SHP77 treated with DMSO at 0.1 percent for 48 hours (cell line): Measurements from ENCODE around the gene COX7A2.
A peak's percentile ranks its signal among the peaks of the same experiment; 100 is the strongest.

Source experiments
- DNase-seq: peaks from one replicate; lab custom pipeline; 2025; lab: John Stamatoyannopoulos, UW

Gene COX7A2

DNA sequence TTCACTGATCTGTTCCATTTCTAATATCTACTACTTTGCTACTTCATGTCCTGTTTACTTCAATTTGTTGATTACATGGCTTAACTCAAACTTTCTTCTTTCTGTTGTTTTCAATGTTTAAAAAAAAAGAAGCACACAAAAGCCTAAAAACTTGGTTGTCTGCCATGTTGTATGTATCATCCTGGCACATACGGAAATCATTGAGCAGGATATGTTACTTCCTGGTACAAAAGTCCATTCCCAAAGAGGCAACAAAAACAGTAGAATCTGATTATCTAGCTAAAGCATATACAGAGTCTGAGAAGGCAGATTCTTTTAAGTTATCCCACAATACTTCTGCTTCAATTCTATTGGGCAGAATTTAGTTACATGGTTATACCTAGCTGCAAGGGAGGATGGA, 23.2 kb downstream of the COX7A2 start:
- DNase-seq = no peak

DNA sequence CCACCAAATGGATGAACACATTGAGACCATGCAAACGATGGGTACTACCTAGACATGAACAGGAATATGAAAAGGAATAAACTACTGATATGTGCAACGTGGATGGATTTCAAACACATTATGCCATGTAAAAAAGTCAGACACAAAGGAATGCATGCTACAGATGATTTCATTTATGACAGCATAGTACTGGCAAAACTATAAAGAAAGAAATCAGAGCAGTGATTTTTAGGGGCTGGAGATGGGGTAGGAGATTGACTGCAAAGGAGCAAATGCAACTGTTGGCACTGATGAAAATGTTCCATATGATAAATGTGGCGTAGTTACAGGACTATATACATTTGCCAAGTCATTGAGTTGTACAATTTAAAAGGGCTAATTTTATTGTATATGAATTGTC, 24.3 kb downstream of the COX7A2 start:
- no peak for DNase-seq

DNA sequence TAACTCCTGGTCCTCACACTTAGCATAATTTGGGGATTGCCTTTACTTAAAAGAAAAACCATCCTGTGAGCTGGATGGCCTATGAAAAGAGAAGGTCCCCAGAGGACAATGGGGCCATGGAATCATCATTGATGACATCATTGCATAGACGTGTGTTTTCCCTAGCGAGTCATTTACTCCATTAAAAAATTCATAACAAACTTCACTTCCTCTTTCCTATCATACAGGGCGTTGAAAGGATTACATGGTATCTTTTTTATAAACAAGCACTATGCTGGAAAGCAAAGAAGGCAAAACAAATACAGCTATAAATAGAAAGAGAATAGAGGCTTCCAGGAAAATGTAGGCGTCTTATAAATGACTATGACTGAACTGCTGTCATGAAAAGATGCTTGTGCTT, 26.4 kb downstream of the COX7A2 start:
- no peak for DNase-seq

DNA sequence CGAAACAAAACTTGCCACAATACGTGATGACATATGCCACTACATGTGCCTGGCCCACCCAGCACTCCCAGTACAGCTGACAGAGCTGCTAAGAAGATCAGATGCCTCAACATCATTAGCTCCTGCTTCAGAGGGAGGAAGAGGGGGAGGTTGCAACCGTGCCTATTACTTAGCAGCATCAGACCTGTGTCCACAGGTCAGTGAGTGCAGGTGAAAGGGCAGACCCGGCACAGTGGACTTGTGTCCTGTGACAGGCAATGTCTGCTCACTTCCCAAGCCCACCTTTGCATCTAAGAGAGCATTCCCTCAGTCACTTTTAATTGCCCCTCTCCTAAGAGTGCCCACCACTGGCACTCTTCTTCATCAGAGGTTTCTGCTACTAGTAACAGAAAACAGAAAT, 28.3 kb downstream of the COX7A2 start:
- no peak for DNase-seq

DNA sequence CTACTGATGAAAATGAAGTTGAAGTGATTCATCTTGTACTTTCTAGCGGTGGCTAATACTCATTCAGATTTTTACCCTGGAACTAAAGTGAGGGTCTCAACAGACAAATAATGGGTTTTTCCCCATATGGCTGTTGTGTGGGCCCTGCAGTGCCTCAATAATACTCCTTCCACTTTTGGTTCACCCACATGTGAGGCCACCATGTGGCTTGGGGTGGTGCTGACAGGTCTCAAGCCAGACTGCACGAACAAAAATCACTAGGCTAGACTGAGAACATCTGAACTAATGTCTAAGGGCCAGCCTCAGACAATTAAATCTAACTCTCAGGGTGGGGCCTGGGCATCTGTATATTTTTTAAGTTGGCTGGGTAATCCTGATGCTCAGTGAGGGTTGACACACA, 29.9 kb downstream of the COX7A2 start:
- no peak for DNase-seq

DNA sequence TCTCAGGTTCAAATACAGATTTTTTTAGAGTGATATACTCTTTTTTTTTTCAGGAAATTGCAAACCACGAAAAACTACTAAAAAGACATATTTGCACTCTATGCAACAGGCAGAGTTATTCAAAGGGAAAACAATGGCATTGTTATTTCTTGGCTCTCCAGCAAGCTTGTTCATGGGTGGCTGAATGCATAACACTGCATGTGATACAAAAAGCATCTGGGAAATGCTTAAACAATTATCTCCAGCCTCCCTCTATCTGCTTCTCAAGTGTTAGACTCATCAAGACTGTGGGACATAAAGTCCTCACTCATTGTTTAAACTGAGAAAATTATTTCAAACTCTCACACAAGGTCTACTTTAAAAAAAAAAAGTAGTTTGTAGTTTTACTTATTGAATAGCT, 30.5 kb downstream of the COX7A2 start:
- no peak for DNase-seq

DNA sequence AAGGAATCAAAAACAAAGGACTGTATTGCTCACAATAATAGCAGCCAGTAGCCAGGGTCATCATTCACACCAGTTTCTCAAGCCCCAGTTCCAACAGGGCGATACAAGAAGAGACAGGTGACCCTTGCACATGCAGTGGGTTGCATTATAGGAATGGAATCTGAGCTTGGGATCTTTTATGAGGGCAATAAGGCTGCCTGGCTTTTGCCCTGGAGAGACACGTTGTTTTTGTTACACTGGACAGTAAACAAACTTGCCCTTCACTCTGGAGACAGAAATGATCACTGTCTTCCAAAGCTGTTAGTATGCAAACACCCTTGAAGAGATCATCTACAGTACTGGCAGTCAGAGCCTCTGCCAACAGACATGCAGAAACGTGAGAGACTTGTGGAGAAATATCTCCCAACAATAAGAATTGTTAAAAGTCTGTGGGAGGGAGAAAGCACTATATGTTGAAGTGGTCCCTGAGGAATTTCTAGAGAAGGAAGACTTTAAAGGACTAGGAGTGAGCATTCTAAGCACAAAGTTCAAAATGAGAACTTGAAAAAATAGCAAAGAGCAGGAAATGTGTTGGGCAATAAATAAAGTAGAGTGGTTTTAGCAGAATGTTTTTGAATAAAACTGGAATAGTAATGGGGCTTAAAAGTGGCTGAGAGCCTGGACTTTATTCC, 31.5 kb downstream of the COX7A2 start:
- no peak for DNase-seq

DNA sequence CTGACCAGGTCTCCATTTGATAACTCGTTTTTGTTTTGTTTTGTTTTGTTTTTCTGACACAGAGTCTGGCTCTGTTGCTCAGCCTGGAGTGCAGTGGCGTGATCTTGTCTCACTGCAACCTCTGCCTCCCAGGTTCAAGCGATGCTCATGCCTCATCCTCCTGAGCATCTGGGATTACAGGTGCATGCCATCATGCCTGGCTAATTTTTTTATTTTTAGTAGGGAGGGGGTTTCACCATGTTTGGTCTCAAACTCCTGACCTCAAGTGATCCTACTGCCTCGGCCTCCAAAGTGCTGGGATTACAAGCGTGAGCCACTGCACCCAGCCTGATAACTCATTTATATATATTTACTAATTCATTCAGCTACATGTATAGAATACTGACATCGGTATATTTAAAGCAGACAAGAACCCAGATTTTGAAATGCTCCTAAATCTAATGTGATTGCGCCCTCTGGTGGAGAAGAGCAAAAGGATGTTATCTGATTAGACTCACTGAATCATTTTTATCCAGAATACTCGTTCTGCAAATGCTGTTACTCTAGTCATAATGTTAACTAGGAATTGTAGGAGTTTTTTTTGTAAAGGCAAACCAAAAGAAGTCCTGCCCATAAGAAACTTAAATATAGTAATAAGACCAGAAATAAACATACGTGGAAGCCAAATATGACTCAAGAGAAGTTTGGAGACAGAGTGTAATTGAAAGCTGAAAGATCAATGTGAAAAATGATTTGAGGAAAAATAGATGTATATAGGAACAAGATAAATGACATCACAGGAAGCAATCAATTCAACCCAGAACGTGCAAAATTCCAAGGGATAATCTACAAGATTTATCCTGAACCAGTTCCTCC, 32.5 kb downstream of the COX7A2 start:
- peak; percentile 27 for DNase-seq

DNA sequence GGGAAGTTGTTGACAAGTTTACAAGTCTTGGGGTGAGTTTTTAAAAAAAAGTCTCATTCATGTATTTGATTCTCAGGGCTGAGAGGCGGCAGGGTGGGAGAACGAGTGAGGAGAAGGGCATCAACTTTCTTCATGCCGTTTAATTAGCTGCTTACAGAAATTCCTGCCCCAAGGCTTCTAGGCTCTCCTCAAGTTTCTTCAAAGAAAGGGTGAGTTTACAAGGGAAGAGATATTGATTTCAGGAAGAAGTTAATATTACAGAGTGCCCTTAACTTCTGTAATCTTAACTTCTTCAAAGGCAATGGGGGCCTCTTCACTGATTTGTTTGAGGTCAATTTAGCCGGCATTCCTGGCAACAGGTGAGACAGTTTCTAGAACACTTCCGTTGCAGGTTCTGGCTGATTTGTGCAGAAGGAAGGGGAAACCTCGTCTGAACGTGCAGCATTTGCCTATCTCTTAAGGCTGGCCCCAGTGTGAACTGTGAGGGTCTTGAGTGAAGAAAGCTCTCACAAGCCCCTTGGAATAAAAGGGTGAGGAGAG, 34.3 kb downstream of the COX7A2 start:
- DNase-seq = no peak

DNA sequence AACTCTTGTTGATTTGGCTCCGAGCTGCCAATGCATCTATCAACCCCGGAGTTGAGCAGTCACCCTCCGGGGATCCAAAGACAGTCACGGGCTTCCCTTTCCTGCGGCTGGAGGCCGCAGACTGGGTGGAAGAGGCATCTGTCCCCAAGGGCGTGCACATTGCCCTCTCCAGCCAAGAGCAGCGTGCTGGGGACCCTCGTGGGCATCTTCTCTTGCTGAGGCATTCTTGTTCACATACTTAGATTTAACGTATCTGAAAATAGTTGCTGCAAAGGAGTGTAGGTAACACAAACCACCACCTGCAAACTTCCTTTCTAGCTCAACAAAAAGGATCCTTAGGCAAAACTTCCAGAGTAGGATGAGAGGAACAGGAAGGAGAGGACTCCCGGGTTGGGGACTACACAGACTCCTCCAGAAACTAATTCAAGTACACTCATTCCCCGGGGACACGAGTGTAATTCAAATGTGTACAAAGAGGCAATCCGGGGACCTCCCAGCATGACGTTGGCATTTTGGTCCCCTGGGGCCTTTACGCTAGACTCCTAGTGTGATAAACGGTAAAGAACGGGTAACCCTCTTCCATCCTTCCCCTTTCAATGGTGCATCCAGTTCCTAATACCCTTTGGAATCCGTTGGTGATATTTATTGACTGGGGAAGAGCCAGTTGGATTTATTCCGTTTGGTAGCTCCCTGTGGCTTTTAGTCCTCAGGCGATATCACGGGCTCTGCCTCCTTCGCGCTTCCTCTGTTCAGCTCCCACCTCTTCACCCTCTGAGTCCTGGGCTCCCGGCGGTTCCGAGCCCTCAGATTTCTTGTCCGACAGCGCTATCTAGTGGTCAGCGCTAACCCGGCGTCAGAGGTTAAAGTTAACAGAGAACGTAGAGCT, 35.1 kb downstream of the COX7A2 start:
- peak; percentile 22 for DNase-seq

DNA sequence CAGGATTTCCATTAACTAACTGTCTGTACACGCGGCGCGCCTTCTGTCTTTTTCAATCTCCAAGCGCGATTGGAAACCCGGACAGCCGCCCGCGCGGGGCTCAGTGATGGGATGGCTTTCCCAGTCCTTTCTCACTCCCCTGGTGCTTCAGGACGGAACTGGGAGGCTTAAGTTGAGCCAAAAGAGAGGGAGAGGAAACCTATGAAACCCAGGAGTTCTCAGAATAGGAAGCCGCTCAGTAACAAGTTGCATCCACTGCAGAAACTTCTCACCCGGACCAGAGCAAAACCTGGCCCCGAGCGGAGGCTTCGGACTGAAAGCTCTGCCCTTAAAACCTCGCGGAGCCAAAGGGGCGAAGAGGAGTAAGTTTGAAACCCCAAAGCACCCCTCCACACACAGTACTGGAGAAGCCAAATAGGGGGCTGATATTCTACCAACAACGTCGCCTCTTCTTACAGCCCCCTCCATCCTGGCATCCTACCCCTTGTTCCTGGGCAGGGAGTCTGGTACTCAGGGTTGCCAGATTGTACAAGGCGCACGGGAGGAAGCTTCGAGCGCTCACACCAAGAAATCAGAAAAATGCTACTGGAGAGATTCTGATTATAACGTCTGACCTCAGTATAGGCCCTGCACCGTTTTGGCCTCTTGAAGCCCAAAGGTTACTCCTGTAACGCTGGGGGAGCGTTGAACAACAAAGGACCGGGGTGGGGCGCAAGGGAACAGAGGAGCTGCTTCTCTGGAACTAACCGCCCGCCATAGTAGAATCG, 36.8 kb downstream of the COX7A2 start:
- no peak for DNase-seq

DNA sequence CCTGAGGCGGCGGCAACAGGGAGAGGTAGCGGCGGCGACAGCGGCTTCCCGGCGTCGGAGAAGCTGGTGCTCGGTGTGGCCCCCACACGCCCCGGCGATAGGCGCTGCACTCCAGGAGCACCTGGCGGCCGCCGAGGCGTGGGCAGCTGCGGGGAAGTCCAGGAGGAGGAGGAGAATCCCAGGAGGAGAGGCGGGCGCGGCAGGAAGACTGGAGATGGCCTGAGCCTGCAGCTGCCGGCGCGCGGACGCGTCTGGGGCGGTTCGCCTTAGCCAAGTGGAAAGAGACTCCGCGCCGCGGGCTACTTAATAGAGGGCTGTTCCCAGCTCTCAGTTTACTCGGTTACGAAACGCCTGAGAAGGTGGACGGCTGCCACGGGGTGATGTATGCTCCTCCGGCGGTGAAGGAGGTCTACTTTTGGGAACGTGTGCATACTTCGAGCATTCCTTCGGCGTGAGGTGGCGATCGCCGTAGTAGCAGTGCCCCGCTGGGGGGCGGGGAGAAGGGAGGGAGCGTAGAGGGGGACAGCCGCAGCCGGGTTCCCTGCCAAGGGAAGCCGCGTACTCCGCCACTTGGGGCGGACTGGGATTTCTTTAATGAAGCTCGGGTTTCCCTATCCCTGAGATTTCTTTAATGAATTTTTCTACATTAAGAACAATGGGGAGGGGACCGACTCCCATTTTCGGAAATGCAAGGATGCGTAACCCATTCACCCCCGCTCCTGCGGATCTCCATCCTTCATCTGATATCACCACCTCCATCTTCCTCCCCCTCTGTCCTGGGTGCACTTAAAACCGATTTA, 37.6 kb downstream of the COX7A2 start, which contains the start of gene COL12A1:
Gene COL12A1 (minus strand): TSS at position 278 of the 800 bp plus-strand sequence. CDS start 3,261 bp downstream, outside the sequence.
- DNase-seq = peak; percentile 36

DNA sequence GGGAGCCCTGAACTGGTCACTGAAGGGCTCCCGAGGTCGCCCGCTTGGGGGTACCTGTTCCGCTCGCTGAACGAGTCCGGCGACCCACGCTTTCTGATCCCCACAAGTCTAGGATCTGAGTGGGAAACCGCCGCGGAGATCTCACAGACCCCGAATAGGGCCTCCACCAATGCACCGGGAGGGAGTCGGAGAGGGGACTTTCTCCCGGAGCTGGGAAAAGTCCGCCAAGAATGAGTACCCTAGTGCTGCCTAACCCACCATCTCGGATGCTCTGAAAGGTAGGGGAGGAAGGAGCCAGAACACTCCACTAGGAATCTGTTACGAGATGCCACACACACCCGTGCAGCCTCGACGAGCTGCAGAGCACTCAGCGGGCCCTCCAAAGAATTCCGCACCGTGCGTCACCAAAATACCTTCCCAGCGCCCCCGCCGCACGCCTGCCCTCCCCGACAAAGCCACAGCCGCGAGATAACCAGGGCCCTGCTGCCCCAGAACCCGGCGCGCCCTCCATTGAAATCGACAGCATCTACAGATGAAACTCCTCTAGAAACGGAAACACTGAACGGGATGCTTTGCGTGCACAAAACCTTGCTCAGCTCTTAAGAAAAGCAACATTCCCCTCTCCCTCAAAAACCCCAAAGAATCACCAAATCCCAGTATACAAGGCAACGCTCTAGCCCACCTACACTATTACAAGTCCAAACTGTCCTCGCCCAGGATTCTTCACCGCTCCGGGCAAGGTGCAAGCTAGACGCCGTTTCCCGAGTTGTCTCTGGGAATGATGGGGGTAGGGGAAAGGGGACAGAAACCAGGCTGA, 38.4 kb downstream of the COX7A2 start:
- DNase-seq = peak; percentile 4

DNA sequence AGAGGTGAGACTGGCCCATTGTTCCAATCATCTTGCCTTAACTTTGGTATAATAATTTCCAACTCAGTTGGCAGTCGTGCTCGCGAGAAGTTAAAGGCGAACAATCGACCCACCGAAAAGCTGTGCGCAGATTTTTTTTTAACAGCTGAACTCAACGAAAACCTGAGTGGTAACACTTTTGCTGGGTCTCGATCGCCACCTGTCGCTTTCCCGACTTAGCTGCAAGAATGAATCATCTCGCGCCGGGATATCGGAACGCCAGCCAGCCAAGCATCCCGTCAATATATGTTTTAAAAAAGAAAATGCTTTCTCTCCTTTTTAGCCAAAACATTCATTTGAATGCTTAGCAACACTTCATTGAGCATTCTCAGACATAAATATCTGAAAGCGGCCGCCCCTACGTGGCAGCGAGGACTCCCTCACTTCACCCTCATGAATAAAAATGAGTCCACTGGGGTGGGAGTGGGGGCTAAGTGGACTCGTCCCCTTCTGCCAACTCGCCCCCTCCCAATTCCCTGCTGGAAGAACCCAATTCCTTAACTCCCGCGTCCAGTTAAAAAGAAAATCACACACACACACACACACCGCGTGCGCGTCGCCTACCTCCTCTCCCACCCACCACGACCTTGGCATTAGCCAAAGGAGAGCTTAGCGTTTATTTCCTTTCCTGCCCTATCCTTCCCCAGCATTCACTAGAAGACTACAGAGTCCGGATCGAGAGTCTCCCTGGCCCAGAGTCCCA, 39.2 kb downstream of the COX7A2 start:
- peak; percentile 57 for DNase-seq

DNA sequence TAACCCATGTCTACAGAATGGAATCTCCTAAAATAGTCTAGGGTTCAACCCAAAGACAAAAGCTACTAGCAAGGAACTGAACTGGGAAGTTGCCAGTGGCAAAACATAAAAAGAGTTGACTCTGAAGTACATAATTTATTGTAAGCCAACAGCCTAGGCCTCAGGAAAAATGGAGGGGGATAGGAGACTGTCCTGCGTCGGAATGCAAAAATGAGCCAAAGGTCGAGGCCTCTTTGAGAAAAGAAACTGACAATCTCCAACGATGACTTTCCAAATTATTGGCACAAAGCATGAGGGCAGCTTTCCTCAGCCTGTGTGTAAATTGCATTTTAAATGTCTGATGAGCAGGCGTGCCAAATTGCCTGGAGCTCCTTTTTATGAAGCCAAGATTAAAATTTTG, 39.9 kb downstream of the COX7A2 start:
- no peak for DNase-seq

DNA sequence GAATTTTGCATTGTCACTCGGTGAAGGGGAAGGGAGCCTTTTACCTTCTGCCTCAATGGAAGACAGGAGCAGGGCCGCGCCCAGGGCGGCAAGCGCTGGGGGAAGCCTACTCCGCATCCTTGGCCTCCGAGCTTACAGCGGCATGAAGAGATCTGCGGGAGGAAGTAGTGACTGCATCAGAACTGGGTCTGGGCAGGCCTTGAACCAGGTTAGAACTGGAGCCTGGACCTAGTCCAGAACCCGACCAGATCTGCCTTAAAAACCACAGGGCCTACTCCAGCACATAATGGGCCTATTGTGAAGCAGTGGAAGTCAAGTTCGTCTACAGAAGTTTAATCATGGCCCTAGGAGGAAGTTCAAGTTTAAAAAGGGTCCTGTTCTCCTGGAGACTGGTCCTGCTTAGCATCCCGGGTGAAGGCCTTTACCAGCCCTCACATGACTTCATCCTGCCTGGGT, 40.9 kb downstream of the COX7A2 start:
- DNase-seq = no peak

DNA sequence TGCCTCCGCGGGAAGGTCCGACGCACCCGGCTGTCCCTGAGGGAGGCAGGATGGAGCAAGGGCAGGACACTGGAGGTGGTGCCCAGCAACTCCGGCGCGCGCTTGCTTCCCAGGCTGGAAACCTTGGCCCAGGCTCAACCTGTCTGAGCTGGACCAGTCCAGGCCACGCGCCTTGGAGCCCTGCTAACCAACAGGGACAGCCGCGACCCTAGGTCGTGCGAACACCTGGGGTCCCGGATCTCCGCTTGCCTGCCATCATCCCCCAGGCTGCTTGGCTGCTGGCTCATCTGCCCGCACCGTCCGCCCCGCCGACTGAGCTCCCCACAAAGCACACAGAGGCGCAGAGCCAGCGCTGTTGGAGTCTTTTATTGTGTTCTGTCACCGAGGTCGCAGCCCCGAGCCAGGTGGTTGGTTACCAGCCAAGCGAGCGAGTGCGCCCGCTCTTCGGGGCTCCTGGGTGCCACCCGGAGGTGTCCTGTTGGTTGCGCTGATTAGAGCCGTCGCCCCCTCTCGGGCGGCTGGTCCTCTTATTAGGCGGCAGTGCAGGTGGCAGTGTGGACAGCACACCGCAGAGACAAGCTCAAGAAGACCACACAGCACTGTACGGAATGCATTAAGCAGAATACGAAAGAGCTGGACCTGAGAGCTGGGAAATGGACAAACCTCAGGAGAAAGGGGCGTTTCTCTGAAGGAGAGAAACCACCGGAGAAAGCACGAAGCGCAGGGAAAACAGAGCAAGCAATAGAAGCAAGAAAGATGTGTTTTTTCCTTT, 41.5 kb downstream of the COX7A2 start:
- DNase-seq = peak; percentile 8

DNA sequence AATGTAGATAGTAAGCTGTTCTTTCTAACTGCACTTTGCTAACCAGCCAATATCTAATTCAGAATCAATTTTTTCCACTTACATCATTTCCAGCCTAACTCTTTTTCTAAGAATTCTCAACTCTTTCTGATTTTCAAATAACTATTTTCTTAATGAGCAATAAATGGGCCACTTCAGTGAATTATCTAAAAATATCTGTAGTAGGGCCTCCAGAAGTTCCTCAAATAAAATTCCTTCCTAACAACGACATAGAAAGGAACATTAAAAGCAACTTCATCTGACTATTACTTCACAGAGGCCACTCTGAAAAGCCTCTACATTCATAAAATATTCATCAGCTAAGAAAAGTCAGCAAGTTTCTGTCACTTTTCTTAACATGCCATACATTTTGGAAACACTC, 42.6 kb downstream of the COX7A2 start:
- no peak for DNase-seq
